Measurements from ENCODE around the gene RTP1. TPM values are rescaled to one million over a fixed set of nuclear protein-coding genes. Genes with fewer than 3 reads are reported as not detected.
"Not testable (repeated sequence)": the region's sequence is repeated elsewhere in the genome, so short reads cannot be mapped to it uniquely, and the experiment has no call there.

Gene RTP1
- total and polyA plus RNA-seq, 4 donors: 0.16 to 0.48 TPM; not detected in 2

GRCh38 chr3:187169231-187169960 is 27.9 kb upstream of the RTP1 start:
- intact Hi-C loops (cut with DNase I): loop anchor here (5.0 to 10.0 kb wide), 2 partner anchors 57 to 315 kb away; no protein-coding TSS in a partner anchor
- Histone ChIP-seq H3K27me3 (ENCODE audit: control insufficient read depth in 1 of 2, insufficient read depth in 2 of 2, low read length in 1 of 2) (no peaks in the 10 kb centered on the region), H3K4me3 (ENCODE audit: low read length in 2 of 2) (no peak overlapping the region), H3K9me3 (ENCODE audit: control insufficient read depth, low read length) (no peaks in the 10 kb centered on the region), H3K27ac (ENCODE audit: low read depth in 1 of 2, low read length in 2 of 2) (no peak overlapping the region), H3K36me3 (ENCODE audit: control insufficient read depth in 1 of 2, insufficient read depth in 2 of 2, low read length in 1 of 2) (no peaks in the 10 kb centered on the region), H3K4me1 (ENCODE audit: control insufficient read depth in 1 of 2, insufficient read depth in 2 of 2, low read length in 2 of 2) (peaks cover 0 to 10% of the 10 kb centered on the region in 2 donors)
- WGBS, 2 donors: 82 to 88% methylated on average over 2 of the region's 2 CpGs
- ATAC-seq (ENCODE audit: low FRiP score): no peak
- DNase-seq: no peak

GRCh38 chr3:187170911-187171310 is 26.4 kb upstream of the RTP1 start:
- DNase-seq; H3K36me3 ChIP-seq (ENCODE audit: control insufficient read depth in 1 of 2, insufficient read depth in 2 of 2, low read length in 1 of 2); intact Hi-C loops (cut with DNase I); ATAC-seq (ENCODE audit: low FRiP score); H3K27ac ChIP-seq (ENCODE audit: low read depth in 1 of 2, low read length in 2 of 2); H3K4me3 ChIP-seq (ENCODE audit: low read length in 2 of 2); H3K27me3 ChIP-seq (ENCODE audit: control insufficient read depth in 1 of 2, insufficient read depth in 2 of 2, low read length in 1 of 2); H3K9me3 ChIP-seq (ENCODE audit: control insufficient read depth, low read length): not testable (repeated sequence)
- 96 to 100% methylated on average over 5 of the region's 5 CpGs for WGBS, 2 donors
- H3K4me1 ChIP-seq (ENCODE audit: control insufficient read depth in 1 of 2, insufficient read depth in 2 of 2, low read length in 2 of 2): peaks cover 0 to 10% of the 10 kb centered on the region in 2 donors

GRCh38 chr3:187172929-187173328 is 24.4 kb upstream of the RTP1 start:
- intact Hi-C loops (cut with DNase I): no loop called here
- Histone ChIP-seq H3K27ac (ENCODE audit: low read depth in 1 of 2, low read length in 2 of 2) (peak overlapping the region in 1 of 2 donors; percentile 51), H3K27me3 (ENCODE audit: control insufficient read depth in 1 of 2, insufficient read depth in 2 of 2, low read length in 1 of 2) (no peaks in the 10 kb centered on the region), H3K4me1 (ENCODE audit: control insufficient read depth in 1 of 2, insufficient read depth in 2 of 2, low read length in 2 of 2) (peaks cover 0 to 7% of the 10 kb centered on the region in 2 donors), H3K9me3 (ENCODE audit: control insufficient read depth, low read length) (no peaks in the 10 kb centered on the region), H3K36me3 (ENCODE audit: control insufficient read depth in 1 of 2, insufficient read depth in 2 of 2, low read length in 1 of 2) (no peaks in the 10 kb centered on the region), H3K4me3 (ENCODE audit: low read length in 2 of 2) (no peak overlapping the region)
- no peak for ATAC-seq (ENCODE audit: low FRiP score)
- WGBS, 2 donors: 94 to 97% methylated on average over 2 of the region's 2 CpGs
- no peak for DNase-seq

GRCh38 chr3:187181454-187182170 is 15.7 kb upstream of the RTP1 start:
- 95 to 97% methylated on average over 7 of the region's 7 CpGs for WGBS, 2 donors
- Histone ChIP-seq H3K9me3 (ENCODE audit: control insufficient read depth, low read length) (no peaks in the 10 kb centered on the region), H3K4me1 (ENCODE audit: control insufficient read depth in 1 of 2, insufficient read depth in 2 of 2, low read length in 2 of 2) (peaks cover 2 to 3% of the 10 kb centered on the region in 2 donors), H3K27me3 (ENCODE audit: control insufficient read depth in 1 of 2, insufficient read depth in 2 of 2, low read length in 1 of 2) (no peaks in the 10 kb centered on the region), H3K36me3 (ENCODE audit: control insufficient read depth in 1 of 2, insufficient read depth in 2 of 2, low read length in 1 of 2) (no peaks in the 10 kb centered on the region), H3K4me3 (ENCODE audit: low read length in 2 of 2) (no peak overlapping the region), H3K27ac (ENCODE audit: low read depth in 1 of 2, low read length in 2 of 2) (no peak overlapping the region)
- DNase-seq (no peak), ATAC-seq (ENCODE audit: low FRiP score) (no peak)
- intact Hi-C loops (cut with DNase I): no loop called here

GRCh38 chr3:187183210-187183862 is 13.9 kb upstream of the RTP1 start:
- intact Hi-C loops (cut with DNase I): no loop called here
- Histone ChIP-seq H3K4me3 (ENCODE audit: low read length in 2 of 2) (no peak overlapping the region), H3K36me3 (ENCODE audit: control insufficient read depth in 1 of 2, insufficient read depth in 2 of 2, low read length in 1 of 2) (no peaks in the 10 kb centered on the region), H3K27ac (ENCODE audit: low read depth in 1 of 2, low read length in 2 of 2) (peak overlapping the region in 1 of 2 donors; percentile 12), H3K27me3 (ENCODE audit: control insufficient read depth in 1 of 2, insufficient read depth in 2 of 2, low read length in 1 of 2) (no peaks in the 10 kb centered on the region), H3K4me1 (ENCODE audit: control insufficient read depth in 1 of 2, insufficient read depth in 2 of 2, low read length in 2 of 2) (peaks cover 4 to 5% of the 10 kb centered on the region in 2 donors), H3K9me3 (ENCODE audit: control insufficient read depth, low read length) (no peaks in the 10 kb centered on the region)
- DNase-seq (peak in 1 of 2 donors; percentile 56), ATAC-seq (ENCODE audit: low FRiP score) (no peak)
- 44 to 45% methylated on average over 7 of the region's 7 CpGs for WGBS, 2 donors

- intact Hi-C loops (cut with DNase I): no loop called here
- Histone ChIP-seq H3K4me1 (ENCODE audit: control insufficient read depth in 1 of 2, insufficient read depth in 2 of 2, low read length in 2 of 2) (peaks cover 4 to 6% of the 10 kb centered on the region in 2 donors), H3K36me3 (ENCODE audit: control insufficient read depth in 1 of 2, insufficient read depth in 2 of 2, low read length in 1 of 2) (no peaks in the 10 kb centered on the region), H3K27ac (ENCODE audit: low read depth in 1 of 2, low read length in 2 of 2) (no peak overlapping the region), H3K4me3 (ENCODE audit: low read length in 2 of 2) (no peak overlapping the region), H3K27me3 (ENCODE audit: control insufficient read depth in 1 of 2, insufficient read depth in 2 of 2, low read length in 1 of 2) (no peaks in the 10 kb centered on the region), H3K9me3 (ENCODE audit: control insufficient read depth, low read length) (no peaks in the 10 kb centered on the region)
- DNase-seq: no peak
- WGBS, 2 donors: 89% methylated on average over 6 of the region's 6 CpGs
- no peak for ATAC-seq (ENCODE audit: low FRiP score)
Observed at GRCh38 chr3:187183903-187184302, 13.4 kb upstream of the RTP1 start.

- ATAC-seq (ENCODE audit: low FRiP score): no peak
- peaks cover 4 to 8% of the 10 kb centered on the region in 2 donors for H3K4me1 ChIP-seq (ENCODE audit: control insufficient read depth in 1 of 2, insufficient read depth in 2 of 2, low read length in 2 of 2)
- H3K9me3 ChIP-seq (ENCODE audit: control insufficient read depth, low read length): no peaks in the 10 kb centered on the region
- 97% methylated on average over 4 of the region's 4 CpGs for WGBS, 2 donors
- no peaks in the 10 kb centered on the region for H3K27me3 ChIP-seq (ENCODE audit: control insufficient read depth in 1 of 2, insufficient read depth in 2 of 2, low read length in 1 of 2)
- no peak overlapping the region for H3K4me3 ChIP-seq (ENCODE audit: low read length in 2 of 2)
- DNase-seq: no peak
- intact Hi-C loops (cut with DNase I): loop anchor here in 1 of 2 donors (5.0 kb wide), 1 partner anchor 208 kb away; no protein-coding TSS in a partner anchor
- H3K27ac ChIP-seq (ENCODE audit: low read depth in 1 of 2, low read length in 2 of 2): peak overlapping the region; percentile 78 to 95
- H3K36me3 ChIP-seq (ENCODE audit: control insufficient read depth in 1 of 2, insufficient read depth in 2 of 2, low read length in 1 of 2): no peaks in the 10 kb centered on the region
Observed at GRCh38 chr3:187185759-187186158, 11.5 kb upstream of the RTP1 start.

GRCh38 chr3:187186375-187186774 is 10.9 kb upstream of the RTP1 start:
- WGBS, 2 donors: 5 to 10% methylated on average over 2 of the region's 2 CpGs
- H3K27ac ChIP-seq (ENCODE audit: low read depth in 1 of 2, low read length in 2 of 2): peak overlapping the region; percentile 78 to 94
- peaks cover 4 to 8% of the 10 kb centered on the region in 2 donors for H3K4me1 ChIP-seq (ENCODE audit: control insufficient read depth in 1 of 2, insufficient read depth in 2 of 2, low read length in 2 of 2)
- H3K4me3 ChIP-seq (ENCODE audit: low read length in 2 of 2): no peak overlapping the region
- no peaks in the 10 kb centered on the region for H3K27me3 ChIP-seq (ENCODE audit: control insufficient read depth in 1 of 2, insufficient read depth in 2 of 2, low read length in 1 of 2)
- intact Hi-C loops (cut with DNase I): loop anchor here in 1 of 2 donors (5.0 kb wide), 1 partner anchor 209 kb away; no protein-coding TSS in a partner anchor
- no peaks in the 10 kb centered on the region for H3K9me3 ChIP-seq (ENCODE audit: control insufficient read depth, low read length)
- ATAC-seq (ENCODE audit: low FRiP score) (no peak), DNase-seq (no peak)
- no peaks in the 10 kb centered on the region for H3K36me3 ChIP-seq (ENCODE audit: control insufficient read depth in 1 of 2, insufficient read depth in 2 of 2, low read length in 1 of 2)
